Mammary epithelial cell (primary cell): ENCODE data around the gene PIP5KL1.

ENCODE experiments used
- CTCF ChIP-seq, 2 donors: IDR thresholded peaks in 1 of 2; conservative IDR thresholded peaks in 1 of 2; 2 replicates each; pipeline ENCODE4 v1.5.1; 2011 to 2012; ENCODE audit warnings: inconsistent platforms in 2 of 2, low read length in 2 of 2, mild to moderate bottlenecking in 2 of 2, control low read depth in 1 of 2, low read depth in 1 of 2; ENCODE audit not compliant: insufficient read depth in 1 of 2; ENCODE audit errors: extremely low read depth in 1 of 2
- EZH2 ChIP-seq: IDR thresholded peaks from 2 replicates; pipeline ENCODE4 v1.6.1; 2012; ENCODE audit warnings: low read length, inconsistent platforms, borderline replicate concordance

- no peak for TF ChIP-seq CTCF (conservative IDR thresholded peaks at IDR 0.05 in 1 of 2, IDR thresholded peaks at IDR 0.05 in 1 of 2; ENCODE audit: extremely low read depth in 1 of 2, insufficient read depth in 1 of 2, low read depth in 1 of 2, low read length in 2 of 2)
- no peak for TF ChIP-seq EZH2
These were observed 44.1 kb downstream of the PIP5KL1 start for GRCh38 chr9:127886401-127886972.
